Ureter (tissue), 1 donor: Measurements from ENCODE around the gene MBD5. TPM values are rescaled to one million over a fixed set of nuclear protein-coding genes. Genes with fewer than 3 reads are reported as not detected.

Source experiments
- DNase-seq: peaks from one replicate; pipeline ENCODE4 v3.0.0-alpha.2; 2020; ENCODE audit warnings: low spot score
- total RNA-seq: library from RNA; stranded (reverse); gene quantifications from one replicate; pipeline ENCODE4 v1.2.4, GENCODE V29; 2023
- donor health status: DM: yes; HTN: yes; CAD: no.

MBD5 gene
- total RNA-seq, 1 donor from 2014 or later = 82.4 TPM

GRCh38 chr2:148546270-148546669 is 525.4 kb downstream of the MBD5 start:
- no peak for DNase-seq

GRCh38 chr2:148548716-148549400 is 528.0 kb downstream of the MBD5 start:
- no peak for DNase-seq

- no peak for DNase-seq
Observed at GRCh38 chr2:148552675-148553331, 531.9 kb downstream of the MBD5 start.

- no peak for DNase-seq
Observed at GRCh38 chr2:148553332-148553887, 532.5 kb downstream of the MBD5 start.

GRCh38 chr2:148554459-148555247 is 533.8 kb downstream of the MBD5 start:
- no peak for DNase-seq

GRCh38 chr2:148555622-148556294 is 534.9 kb downstream of the MBD5 start:
- DNase-seq = no peak

- no peak for DNase-seq
Observed at GRCh38 chr2:148557844-148558436, 537.0 kb downstream of the MBD5 start.

- DNase-seq = no peak
Observed at GRCh38 chr2:148560496-148560895, 539.6 kb downstream of the MBD5 start.

- DNase-seq = no peak
Observed at GRCh38 chr2:148561389-148561788, 540.5 kb downstream of the MBD5 start.

GRCh38 chr2:148565272-148565894 is 544.5 kb downstream of the MBD5 start:
- DNase-seq = no peak

Other genes starting within 250 kb of the MBD5 start
- 32.7 TPM for gene ACVR2A, start 176.1 kb upstream of the MBD5 start, total RNA-seq
- gene ORC4, start 354 bp upstream of the MBD5 start, total RNA-seq = 47.6 TPM